Medulla oblongata (tissue), 1 donor: Measurements from ENCODE around the gene LHX1.

Experiments
- DNase-seq: peaks from one replicate; pipeline ENCODE4 v3.0.0-alpha.2; 2015; ENCODE audit errors: extremely low spot score

Gene LHX1

GRCh38 chr17:36939052-36939801, 2.0 kb downstream of the LHX1 start:
- no peak for DNase-seq

- DNase-seq, result no peak
Measured at GRCh38 chr17:36939802-36940312, 2.6 kb downstream of the LHX1 start.

GRCh38 chr17:36940313-36941264, 3.3 kb downstream of the LHX1 start:
- no peak for DNase-seq

GRCh38 chr17:36941265-36942010, 4.2 kb downstream of the LHX1 start:
- DNase-seq, result no peak

- DNase-seq, result no peak
Measured at GRCh38 chr17:36942019-36942599, 4.8 kb downstream of the LHX1 start.

GRCh38 chr17:36942631-36943125, 5.4 kb downstream of the LHX1 start:
- DNase-seq, result no peak

- DNase-seq, result no peak
Measured at GRCh38 chr17:36943250-36944191, 6.2 kb downstream of the LHX1 start.

- no peak for DNase-seq
Measured at GRCh38 chr17:36944553-36944952, 7.3 kb downstream of the LHX1 start.

- no peak for DNase-seq
Measured at GRCh38 chr17:36945140-36945539, 7.9 kb downstream of the LHX1 start.

- no peak for DNase-seq
Measured at GRCh38 chr17:36945959-36946725, 8.9 kb downstream of the LHX1 start.

- DNase-seq, result no peak
Measured at GRCh38 chr17:36946726-36947091, 9.4 kb downstream of the LHX1 start.

GRCh38 chr17:36947922-36948716, 10.8 kb downstream of the LHX1 start:
- no peak for DNase-seq

GRCh38 chr17:36948717-36949460, 11.6 kb downstream of the LHX1 start, which contains the start of gene AATF:
Gene AATF, plus strand, starts transcription at chr17:36948954. Its CDS starts 172 bp downstream, at chr17:36949126.
- peak; percentile 97 for DNase-seq

GRCh38 chr17:36949461-36949927, 12.2 kb downstream of the LHX1 start:
- peak; percentile 57 for DNase-seq

GRCh38 chr17:36950027-36950426, 12.8 kb downstream of the LHX1 start:
- DNase-seq, result no peak

- no peak for DNase-seq
Measured at GRCh38 chr17:36951084-36951789, 14.0 kb downstream of the LHX1 start.

- DNase-seq, result no peak
Measured at GRCh38 chr17:36971508-36971907, 34.2 kb downstream of the LHX1 start.
